Mucosa of rectum (tissue), 2 donors: ENCODE measurements around the gene MCRS1.
"Not testable (repeated sequence)": the region's sequence is repeated elsewhere in the genome, so short reads cannot be mapped to it uniquely, and the experiment has no call there.

Experiments
- H3K27ac ChIP-seq, 2 donors: one replicate each; pipeline ENCODE4 v1.7.0; 2013; ENCODE audit warnings: inconsistent platforms in 2 of 2, low read depth in 2 of 2, low read length in 2 of 2
- H3K27me3 ChIP-seq, 2 donors: one replicate each; pipeline ENCODE4 v1.7.0; 2013; ENCODE audit warnings: low read length in 2 of 2; ENCODE audit not compliant: control insufficient read depth in 2 of 2, insufficient read depth in 2 of 2
- H3K36me3 ChIP-seq, 2 donors: one replicate each; pipeline ENCODE4 v1.7.0; 2013; ENCODE audit warnings: low read length in 2 of 2; ENCODE audit not compliant: control insufficient read depth in 2 of 2, insufficient read depth in 2 of 2
- H3K4me1 ChIP-seq, 2 donors: one replicate each; pipeline ENCODE4 v1.7.0; 2013; ENCODE audit warnings: low read length in 2 of 2, mild to moderate bottlenecking in 1 of 2; ENCODE audit not compliant: control insufficient read depth in 2 of 2, insufficient read depth in 2 of 2
- H3K4me3 ChIP-seq, 2 donors: one replicate each; pipeline ENCODE4 v1.7.0; 2013; ENCODE audit warnings: low read length in 2 of 2
- H3K9ac ChIP-seq, 2 donors: one replicate each; pipeline ENCODE4 v1.7.0; 2013; ENCODE audit warnings: low read length in 2 of 2, low read depth in 1 of 2, mild to moderate bottlenecking in 1 of 2
- H3K9me3 ChIP-seq, 2 donors: one replicate each; pipeline ENCODE4 v1.7.0; 2013; ENCODE audit warnings: low read length in 2 of 2; ENCODE audit not compliant: control insufficient read depth in 2 of 2
- donor health status: healthy.
- donor health status: Normal muscosa, but diverticular disease.

MCRS1 gene

GRCh38 chr12:49518914-49519573 is 48.9 kb downstream of the MCRS1 start:
- no peak overlapping the region for H3K9ac ChIP-seq
- no peaks in the 10 kb centered on the region for H3K9me3 ChIP-seq
- no peaks in the 10 kb centered on the region for H3K4me1 ChIP-seq
- H3K27ac ChIP-seq: no peak overlapping the region
- H3K27me3 ChIP-seq: no peaks in the 10 kb centered on the region
- H3K4me3 ChIP-seq: no peak overlapping the region
- H3K36me3 ChIP-seq: peaks cover 0 to 6% of the 10 kb centered on the region in 2 donors

DNA sequence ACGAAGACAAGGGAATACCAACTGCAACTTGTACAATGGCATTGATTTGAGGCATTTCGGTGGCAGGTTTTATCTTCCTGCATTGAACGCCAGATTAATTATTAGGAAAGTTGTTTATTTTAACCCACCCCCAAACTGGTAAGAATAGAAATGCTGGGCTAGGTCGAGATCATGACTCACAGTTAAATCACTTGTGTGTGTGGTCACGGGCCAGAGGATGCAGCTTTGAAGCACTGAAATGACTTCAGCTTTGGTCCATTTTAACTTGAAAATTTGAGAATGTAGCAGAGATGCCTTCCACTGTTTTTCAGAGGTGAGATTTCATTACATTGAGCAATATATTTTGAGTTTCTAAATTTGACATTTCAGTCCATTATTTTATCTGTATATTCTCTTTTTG is 52.7 kb downstream of the MCRS1 start:
- no peak overlapping the region for H3K27ac ChIP-seq
- H3K4me3 ChIP-seq: no peak overlapping the region
- H3K9me3 ChIP-seq: no peaks in the 10 kb centered on the region
- peaks cover 0 to 6% of the 10 kb centered on the region in 2 donors for H3K36me3 ChIP-seq
- no peaks in the 10 kb centered on the region for H3K27me3 ChIP-seq
- no peak overlapping the region for H3K9ac ChIP-seq
- H3K4me1 ChIP-seq: no peaks in the 10 kb centered on the region

GRCh38 chr12:49512546-49512945 is 55.4 kb downstream of the MCRS1 start:
- Histone ChIP-seq H3K27ac (no peak overlapping the region), H3K36me3 (peaks cover 0 to 6% of the 10 kb centered on the region in 2 donors), H3K9ac (no peak overlapping the region), H3K4me1 (no peaks in the 10 kb centered on the region), H3K9me3 (no peaks in the 10 kb centered on the region), H3K4me3 (no peak overlapping the region), H3K27me3 (no peaks in the 10 kb centered on the region)

- Histone ChIP-seq H3K4me1 (no peaks in the 10 kb centered on the region), H3K4me3 (no peak overlapping the region), H3K9ac (no peak overlapping the region), H3K27me3 (no peaks in the 10 kb centered on the region), H3K36me3 (peaks cover 0 to 6% of the 10 kb centered on the region in 2 donors), H3K9me3 (no peaks in the 10 kb centered on the region), H3K27ac (no peak overlapping the region)
Measured at GRCh38 chr12:49511410-49511809, 56.5 kb downstream of the MCRS1 start.

DNA sequence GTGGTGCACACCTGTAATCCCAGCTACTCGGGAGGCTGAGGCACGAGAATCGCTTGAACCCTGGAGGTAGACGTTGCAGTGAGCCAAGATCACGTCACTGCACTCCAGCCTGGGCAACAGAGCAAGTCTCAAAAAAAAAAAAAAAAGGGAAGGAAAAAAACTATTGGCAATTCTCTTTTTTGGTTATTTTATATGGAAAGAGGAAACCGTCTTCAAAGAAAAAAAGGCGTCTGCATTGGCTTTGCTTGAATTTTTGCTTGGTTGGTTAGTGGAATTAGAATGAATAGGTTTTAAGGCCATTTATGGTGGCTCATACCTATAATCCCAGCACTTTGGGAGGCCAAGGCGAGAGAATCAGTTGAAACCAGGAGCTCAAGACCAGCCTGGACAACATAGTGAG is 58.3 kb downstream of the MCRS1 start:
- H3K36me3 ChIP-seq, H3K27me3 ChIP-seq, H3K9me3 ChIP-seq, H3K27ac ChIP-seq, H3K4me3 ChIP-seq, H3K4me1 ChIP-seq, H3K9ac ChIP-seq: not testable (repeated sequence)
